AG09309 (cell line): ENCODE results near the gene RPS23.

ENCODE experiments used
- DNase-seq: peaks from one replicate; pipeline ENCODE4 v3.0.0-alpha.2; 2010; ENCODE audit warnings: low read depth
- H3K4me3 ChIP-seq: 2 replicates; pipeline ENCODE4 v1.5.1; 2011; ENCODE audit warnings: mild to moderate bottlenecking, low read depth, low read length, moderate library complexity; ENCODE audit not compliant: control insufficient read depth
- CTCF ChIP-seq: IDR thresholded peaks from 2 replicates; pipeline ENCODE4 v1.5.1; 2011; ENCODE audit warnings: mild to moderate bottlenecking, low read depth, low read length, inconsistent platforms; ENCODE audit not compliant: insufficient read depth, control insufficient read depth; ENCODE audit errors: missing control alignments

The RPS23 gene

GRCh38 chr5:82291420-82291819, 13.3 kb upstream of the RPS23 start:
- TF ChIP-seq CTCF = no peak
- H3K4me3 ChIP-seq = no peak overlapping the region
- DNase-seq = no peak

GRCh38 chr5:82290908-82291307, 12.8 kb upstream of the RPS23 start:
- DNase-seq = no peak
- H3K4me3 ChIP-seq = no peak overlapping the region
- TF ChIP-seq CTCF = no peak

- TF ChIP-seq CTCF = no peak
- no peak for DNase-seq
- H3K4me3 ChIP-seq = no peak overlapping the region
Measured at GRCh38 chr5:82290005-82290404, 11.9 kb upstream of the RPS23 start.

GRCh38 chr5:82287625-82288024, 9.5 kb upstream of the RPS23 start:
- no peak overlapping the region for H3K4me3 ChIP-seq
- no peak for DNase-seq
- no peak for TF ChIP-seq CTCF

- no peak overlapping the region for H3K4me3 ChIP-seq
- no peak for TF ChIP-seq CTCF
- DNase-seq = no peak
Measured at GRCh38 chr5:82285206-82285605, 7.1 kb upstream of the RPS23 start.

GRCh38 chr5:82283893-82284292, 5.7 kb upstream of the RPS23 start:
- TF ChIP-seq CTCF = no peak
- DNase-seq = no peak
- no peak overlapping the region for H3K4me3 ChIP-seq

- no peak for TF ChIP-seq CTCF
- H3K4me3 ChIP-seq = peak overlapping the region; percentile 64
- DNase-seq = no peak
Measured at GRCh38 chr5:82278711-82279370, 687 bp upstream of the RPS23 start.
